GM13976 (cell line): ENCODE data around the gene JTB.
A peak's percentile ranks its signal among the peaks of the same experiment; 100 is the strongest.

Experiments
- DNase-seq: peaks from one replicate; pipeline ENCODE4 v3.0.0; 2012; ENCODE audit warnings: low spot score
- CTCF ChIP-seq: IDR thresholded peaks from 2 replicates; pipeline ENCODE4 v1.5.1; 2012; ENCODE audit warnings: borderline replicate concordance, mild to moderate bottlenecking; ENCODE audit not compliant: insufficient read depth; ENCODE audit errors: extremely low read depth, missing control alignments, control extremely low read depth
- in situ Hi-C: fragments of 300-500 bp; cut with MboI; formaldehyde crosslinking; loops from one replicate; pipeline ENCODE4 v1.12.0; 2022; ENCODE audit warnings: low sequenced_read_pairs, mixed read lengths, inconsistent platforms; ENCODE audit not compliant: unreplicated experiment

Gene JTB

GRCh38 chr1:153932156-153933131 is 45.0 kb downstream of the JTB start:
- in situ Hi-C loops, result no loop called here
- no peak for TF ChIP-seq CTCF
- no peak for DNase-seq

- in situ Hi-C loops, result no loop called here
- no peak for DNase-seq
- TF ChIP-seq CTCF, result no peak
Measured at GRCh38 chr1:153929981-153930948, 47.2 kb downstream of the JTB start.

- no peak for DNase-seq
- no peak for TF ChIP-seq CTCF
- in situ Hi-C loops, result no loop called here
Measured at GRCh38 chr1:153929426-153929825, 48.0 kb downstream of the JTB start.

- in situ Hi-C loops, result no loop called here
- TF ChIP-seq CTCF, result no peak
- DNase-seq, result peak; percentile 12
Measured at GRCh38 chr1:153928791-153929341, 48.6 kb downstream of the JTB start.

GRCh38 chr1:153928245-153928644 is 49.2 kb downstream of the JTB start:
- in situ Hi-C loops, result no loop called here
- no peak for TF ChIP-seq CTCF
- peak; percentile 66 for DNase-seq

GRCh38 chr1:153926405-153926804 is 51.1 kb downstream of the JTB start:
- no peak for TF ChIP-seq CTCF
- no peak for DNase-seq
- in situ Hi-C loops, result no loop called here
